NCI-H2227 treated with DMSO at 0.1 percent for 48 hours (cell line): Measurements from ENCODE around the gene MORC3.

ENCODE experiments used
- DNase-seq: peaks from one replicate; lab custom pipeline; 2025; lab: John Stamatoyannopoulos, UW

Gene MORC3

GRCh38 chr21:36423771-36424433, 103.9 kb downstream of the MORC3 start:
- DNase-seq, result no peak

- DNase-seq, result no peak
These were observed 104.6 kb downstream of the MORC3 start for GRCh38 chr21:36424592-36424991.

- no peak for DNase-seq
These were observed 105.3 kb downstream of the MORC3 start for GRCh38 chr21:36425286-36425685.
